ENCODE results near the gene DTX1. TPM values are rescaled to one million over a fixed set of nuclear protein-coding genes. Genes with fewer than 3 reads are reported as not detected.

The DTX1 gene
- total and polyA plus RNA-seq, 2 of the 13 experiments (the other 11 are each of a cell fraction or from before 2014, with no cell fraction given) = not detected

GRCh38 chr12:113022563-113023297 is 33.8 kb upstream of the DTX1 start:
- no peak for FAIRE-seq

More at GRCh38 chr12:113022563-113023297, 33.8 kb upstream of the DTX1 start:
- in situ Hi-C loops (cut with HindIII; ENCODE audit: extremely low pct_ligation_motif_present, low pct_unique_long_range_greater_than_20kb) = no loop called here
- Histone ChIP-seq H3K4me3 (replicated peaks in 1 of 3; ENCODE audit: insufficient read depth in 1 of 3, low read depth in 2 of 3, low read length in 3 of 3) (no peak overlapping the region), H3K9ac (ENCODE audit: insufficient read depth, low read depth, low read length) (no peak overlapping the region), H4K20me1 (ENCODE audit: insufficient read depth, low read length) (no peaks in the 10 kb centered on the region), H3K4me2 (ENCODE audit: low read depth, low read length) (no peak overlapping the region), H3K36me3 (replicated peaks in 1 of 2; ENCODE audit: control insufficient read depth in 1 of 2, insufficient read depth in 2 of 2, low read length in 2 of 2) (no peaks in the 10 kb centered on the region), H2AFZ (ENCODE audit: low read length) (no peak overlapping the region), H3K79me2 (ENCODE audit: insufficient read depth, low read length) (no peaks in the 10 kb centered on the region), H3K4me1 (ENCODE audit: insufficient read depth, low read length) (no peaks in the 10 kb centered on the region), H3K27me3 (ENCODE audit: control insufficient read depth in 1 of 2, insufficient read depth in 2 of 2, low read length in 2 of 2) (peaks cover 0 to 3% of the 10 kb centered on the region in 2 experiments; a peak in 1 of 5 replicates), H3K27ac (ENCODE audit: extremely low read length, insufficient read depth, low read length) (no peak overlapping the region), H3K9me3 (ENCODE audit: low read length) (no peaks in the 10 kb centered on the region)
- intact Hi-C loops (cut with micrococcal nuclease; ENCODE audit: unreplicated experiment) = no loop called here
- DNase-seq (ENCODE audit: low spot score) (no peak), ATAC-seq (no peak)
- BruUV-seq (replicated peaks) = no TSS peak
- ChIA-PET POLR2A (no interaction called here), CTCF (ENCODE audit: low intra/inter-chr PET ratio, low total read pairs) (no interaction called here)
- TF ChIP-seq KIAA2018 (CRISPR knock-in tag; IDR thresholded peaks at IDR 0.05; ENCODE audit: borderline replicate concordance) (no peak), ZBTB3 (CRISPR knock-in tag; IDR thresholded peaks at IDR 0.05; ENCODE audit: borderline replicate concordance, low read depth) (no peak), SIX1 (CRISPR knock-in tag; IDR thresholded peaks at IDR 0.05; ENCODE audit: borderline replicate concordance) (no peak), MAFF (IDR thresholded peaks at IDR 0.05; ENCODE audit: low read depth, low read length) (no peak), ZNF839 (CRISPR knock-in tag; IDR thresholded peaks at IDR 0.05; ENCODE audit: borderline replicate concordance) (no peak), ZNF558 (CRISPR knock-in tag; IDR thresholded peaks at IDR 0.05; ENCODE audit: borderline replicate concordance) (no peak)
- WGBS (ENCODE audit: low lambda C conversion rate) = 24% methylated on average over 3 of the region's 3 CpGs

Measured in HepG2 (cell line).